Endometrium (tissue), 2 donors: ENCODE measurements around the gene CBFB.

Source experiments
- FAIRE-seq: peaks from 2 replicates; lab custom pipeline; 2012; peaks lifted over from hg19 to GRCh38; lab: Jason Lieb, UNC
- donor health status: control.
- donor health status: control.

The CBFB gene

GRCh38 chr16:67016681-67017420 lies 12.1 kb upstream of the CBFB start:
- FAIRE-seq: no peak

GRCh38 chr16:67017421-67017750 lies 11.6 kb upstream of the CBFB start:
- no peak for FAIRE-seq

GRCh38 chr16:67017810-67018488 lies 11.0 kb upstream of the CBFB start:
- no peak for FAIRE-seq

GRCh38 chr16:67019171-67019570 lies 9.8 kb upstream of the CBFB start:
- no peak for FAIRE-seq

- FAIRE-seq: no peak
Observed at GRCh38 chr16:67021321-67021720, 7.6 kb upstream of the CBFB start.

GRCh38 chr16:67022531-67023214 lies 6.3 kb upstream of the CBFB start:
- FAIRE-seq: no peak

GRCh38 chr16:67023689-67024088 lies 5.3 kb upstream of the CBFB start:
- no peak for FAIRE-seq

GRCh38 chr16:67024384-67025209 lies 4.4 kb upstream of the CBFB start:
- FAIRE-seq: no peak

- no peak for FAIRE-seq
Observed at GRCh38 chr16:67025210-67025550, 3.8 kb upstream of the CBFB start.

GRCh38 chr16:67026570-67026969 lies 2.4 kb upstream of the CBFB start:
- FAIRE-seq: no peak

- no peak for FAIRE-seq
Observed at GRCh38 chr16:67027046-67027445, 1.9 kb upstream of the CBFB start.

GRCh38 chr16:67028167-67028695 lies 718 bp upstream of the CBFB start:
- FAIRE-seq: no peak

GRCh38 chr16:67029254-67030096 lies 526 bp downstream of the CBFB start:
- FAIRE-seq: no peak

- FAIRE-seq: no peak
Observed at GRCh38 chr16:67030221-67030962, 1.4 kb downstream of the CBFB start.

GRCh38 chr16:67034487-67034886 lies 5.5 kb downstream of the CBFB start:
- FAIRE-seq: no peak

- no peak for FAIRE-seq
Observed at GRCh38 chr16:67035364-67035763, 6.4 kb downstream of the CBFB start.

- no peak for FAIRE-seq
Observed at GRCh38 chr16:67036323-67036741, 7.4 kb downstream of the CBFB start.

- FAIRE-seq: no peak
Observed at GRCh38 chr16:67039260-67040020, 10.5 kb downstream of the CBFB start.

GRCh38 chr16:67040166-67040565 lies 11.2 kb downstream of the CBFB start:
- FAIRE-seq: no peak

GRCh38 chr16:67040906-67041305 lies 12.0 kb downstream of the CBFB start:
- FAIRE-seq: no peak
